ENCODE data around the gene RSPH1. TPM values are rescaled to one million over a fixed set of nuclear protein-coding genes. Genes with fewer than 3 reads are reported as not detected.

RSPH1 gene
- total and polyA plus RNA-seq, 2 of the 4 experiments (the other 2 are of a cell fraction), result not detected

GRCh38 chr21:42452401-42453223, 43.4 kb downstream of the RSPH1 start:
- CTCF ChIA-PET, result no interaction called here

More at GRCh38 chr21:42452401-42453223, 43.4 kb downstream of the RSPH1 start:
- no peak for ATAC-seq (ENCODE audit: low read depth)
- Histone ChIP-seq H3K4me3 (ENCODE audit: insufficient read depth, low read depth, low read length) (no peak overlapping the region), H2AFZ (replicated peaks; ENCODE audit: low read length, poor library complexity) (no peak overlapping the region), H3K4ac (ENCODE audit: low read depth, low read length) (no peak overlapping the region), H3K9me3 (ENCODE audit: control insufficient read depth, insufficient read depth, low read length) (no peaks in the 10 kb centered on the region), H3K36me3 (ENCODE audit: control insufficient read depth, insufficient read depth, low read length) (no peaks in the 10 kb centered on the region), H2BK5ac (ENCODE audit: low read depth, low read length, poor library complexity, severe bottlenecking) (no peak overlapping the region), H3K27me3 (ENCODE audit: control insufficient read depth, insufficient read depth, low read length) (peaks cover 16% of the 10 kb centered on the region; the same call in 1 of the 2 replicates), H4K20me1 (ENCODE audit: insufficient read depth, low read length) (no peaks in the 10 kb centered on the region), H3K9me1 (ENCODE audit: insufficient read depth, low read length) (no peaks in the 10 kb centered on the region), H3K4me2 (ENCODE audit: low read depth, low read length) (no peak overlapping the region), H4K5ac (ENCODE audit: low read depth, low read length) (no peak overlapping the region), H3K56ac (ENCODE audit: extremely low read depth, insufficient read depth, low read length) (no peak overlapping the region), H2BK120ac (ENCODE audit: low read depth, low read length) (no peak overlapping the region), H3K79me1 (ENCODE audit: low read depth in 1 of 2, low read length in 2 of 2) (no peaks in the 10 kb centered on the region), H2AK5ac (ENCODE audit: low read depth, low read length) (no peak overlapping the region), H2BK15ac (ENCODE audit: low read depth, low read length) (no peak overlapping the region), H3K9ac (ENCODE audit: low read depth, low read length) (no peak overlapping the region), H3K4me1 (ENCODE audit: control insufficient read depth, insufficient read depth, low read length) (no peaks in the 10 kb centered on the region), H2AK9ac (replicated peaks; ENCODE audit: low read depth, low read length, poor library complexity) (no peak overlapping the region), H4K91ac (ENCODE audit: insufficient read depth, low read depth, low read length) (no peak overlapping the region), H4K8ac (ENCODE audit: low read depth in 2 of 2, low read length in 2 of 2) (no peak overlapping the region), H2BK20ac (ENCODE audit: low read depth, low read length) (no peak overlapping the region), H3K27ac (ENCODE audit: insufficient read depth, low read length) (no peak overlapping the region), H3K14ac (replicated peaks; ENCODE audit: low read depth, low read length) (no peak overlapping the region), H3K23ac (ENCODE audit: low read depth, low read length) (no peak overlapping the region), H3K18ac (ENCODE audit: low read depth, low read length) (no peak overlapping the region)
- in situ Hi-C loops (cut with MboI; ENCODE audit: low sequenced_read_pairs), result no loop called here
- POLR2A ChIA-PET (ENCODE audit: unreplicated experiment), result no interaction called here
- intact Hi-C loops (cut with micrococcal nuclease), result no loop called here
- dilution Hi-C loops (cut with HindIII; ENCODE audit: low sequenced_read_pairs, unreplicated experiment), result no loop called here
- 55% methylated on average over 12 of the region's 22 CpGs; no CpG with 5 or more reads in 1 of the 2 experiments for WGBS, 2 experiments (ENCODE audit: extremely low coverage in 2 of 2, insufficient read length in 1 of 2)
- TF ChIP-seq SMC3 (IDR thresholded peaks at IDR 0.05; ENCODE audit: low read depth, low read length), result no peak
- TF ChIP-seq NFE2L2 (IDR thresholded peaks at IDR 0.05; ENCODE audit: low read depth, low read length), result no peak
- no peak for TF ChIP-seq ELK1 (IDR thresholded peaks at IDR 0.05; ENCODE audit: borderline replicate concordance, low read depth, low read length)
- TF ChIP-seq CEBPB (IDR thresholded peaks at IDR 0.05; ENCODE audit: low read depth, low read length), result no peak
- no peak for TF ChIP-seq MXI1 (IDR thresholded peaks at IDR 0.05; ENCODE audit: borderline replicate concordance, low read depth, low read length)
- no peak for TF ChIP-seq BHLHE40 (IDR thresholded peaks at IDR 0.05; ENCODE audit: low read depth, low read length)
- no peak for TF ChIP-seq MAFK (IDR thresholded peaks at IDR 0.05; ENCODE audit: low read depth, low read length)
- no peak for TF ChIP-seq CTCF (conservative IDR thresholded peaks at IDR 0.05; ENCODE audit: low read depth, low read length)
- TF ChIP-seq USF2 (IDR thresholded peaks at IDR 0.05; ENCODE audit: low read depth, low read length), result no peak
- no TSS peak for BruUV-seq (replicated peaks)
- no peak for DNase-seq

Data from IMR-90 (cell line).